HG02763 (cell line): Measurements from ENCODE around the gene LTBP2.
"Not testable (repeated sequence)": the region's sequence is repeated elsewhere in the genome, so short reads cannot be mapped to it uniquely, and the experiment has no call there.

Experiments used
- ATAC-seq: cut with Tn5 transposase; IDR thresholded peaks from one replicate; pipeline ENCODE4 v1.9.1; 2021; ENCODE audit warnings: mild to moderate bottlenecking, moderate library complexity; ENCODE audit not compliant: unreplicated experiment

LTBP2 gene

DNA sequence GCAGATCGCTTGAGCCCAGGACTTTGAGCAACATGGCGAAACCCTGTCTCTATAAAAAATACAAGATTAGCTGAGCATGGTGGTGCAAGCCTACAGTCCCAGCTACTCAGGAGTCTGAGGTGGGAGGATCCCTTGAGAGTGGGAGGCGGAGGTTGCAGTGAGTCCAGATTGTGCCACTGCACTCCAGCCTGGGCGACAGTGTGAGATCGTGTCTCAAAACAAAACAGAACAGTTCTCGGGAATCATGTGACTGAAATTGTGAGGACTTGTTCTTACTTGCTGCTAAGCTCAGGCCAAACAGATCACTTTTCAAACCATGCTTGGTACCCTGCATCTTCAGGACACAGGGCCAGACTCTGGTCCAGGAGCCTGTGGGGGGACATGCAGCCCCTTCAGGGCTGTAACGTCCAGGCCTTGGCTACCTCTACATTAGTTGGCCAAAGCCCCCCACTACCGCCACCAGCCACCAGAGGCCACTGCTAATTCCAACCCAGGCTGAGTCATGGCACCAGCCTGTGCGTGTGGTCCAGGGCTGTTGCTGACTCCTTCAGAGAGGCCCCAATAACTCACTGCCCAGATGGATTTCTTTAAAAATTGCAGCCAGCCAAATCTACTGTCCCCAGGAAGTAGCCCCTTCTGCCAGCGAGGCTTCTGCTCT is 152.6 kb downstream of the LTBP2 start:
- no peak for ATAC-seq

DNA sequence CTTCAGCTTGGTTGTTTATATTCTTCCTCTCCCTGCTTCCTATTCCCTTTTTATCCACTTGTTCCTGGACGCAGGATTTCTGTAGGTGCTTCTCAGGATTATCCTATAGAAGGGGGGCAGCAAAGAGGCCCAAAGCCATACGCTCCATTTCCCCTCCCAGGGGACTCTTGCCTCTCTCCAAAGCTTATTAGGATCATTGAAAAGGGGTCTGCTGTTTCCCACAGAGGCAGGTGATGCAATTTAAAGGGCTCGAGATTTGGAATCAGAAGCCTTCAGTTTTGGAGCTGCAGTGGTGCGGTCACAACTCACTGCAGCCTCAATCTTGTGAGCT is 154.5 kb downstream of the LTBP2 start:
- no peak for ATAC-seq

DNA sequence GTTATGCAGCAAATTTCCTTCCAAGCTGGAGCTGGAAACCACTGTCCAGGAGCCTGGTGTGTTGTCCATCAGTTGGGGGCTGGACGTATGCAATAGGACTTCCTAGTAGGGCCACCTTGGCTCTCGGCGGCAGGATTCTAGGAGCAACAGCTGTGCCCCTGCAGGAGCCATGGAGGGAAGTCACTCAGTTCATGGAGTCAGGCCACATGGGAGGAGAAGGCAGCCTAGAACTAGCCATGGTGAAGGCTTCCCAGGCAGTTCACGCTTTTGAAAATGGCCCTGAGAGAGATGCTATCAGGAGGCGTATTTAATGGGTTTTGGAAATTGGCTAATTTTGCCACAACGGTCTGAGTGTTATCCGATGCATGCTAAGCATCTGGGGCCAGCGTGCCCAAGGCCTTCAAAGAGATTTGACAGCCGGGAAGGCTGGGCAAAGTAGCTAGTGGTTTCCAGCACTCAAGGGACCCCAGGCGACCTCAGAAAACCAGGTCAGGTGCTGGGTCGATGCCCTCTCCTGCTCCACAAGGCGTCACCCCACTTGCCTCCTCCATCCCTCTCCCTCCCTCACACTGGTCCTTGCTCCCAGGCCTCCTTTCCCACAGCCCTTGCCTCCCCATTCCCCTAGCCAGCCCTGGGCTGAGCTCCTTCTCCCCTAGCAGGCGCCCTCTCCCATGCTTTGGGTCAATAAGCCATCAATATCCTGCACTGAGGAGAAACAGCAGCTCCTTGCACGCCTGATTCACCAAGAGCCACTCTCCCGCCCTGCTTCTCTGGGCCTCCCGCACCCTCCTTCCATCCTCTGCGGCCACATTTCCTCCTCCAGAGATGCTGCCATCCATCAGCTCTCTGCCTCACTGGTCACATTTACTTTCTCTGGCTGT is 155.1 kb downstream of the LTBP2 start:
- no peak for ATAC-seq

DNA sequence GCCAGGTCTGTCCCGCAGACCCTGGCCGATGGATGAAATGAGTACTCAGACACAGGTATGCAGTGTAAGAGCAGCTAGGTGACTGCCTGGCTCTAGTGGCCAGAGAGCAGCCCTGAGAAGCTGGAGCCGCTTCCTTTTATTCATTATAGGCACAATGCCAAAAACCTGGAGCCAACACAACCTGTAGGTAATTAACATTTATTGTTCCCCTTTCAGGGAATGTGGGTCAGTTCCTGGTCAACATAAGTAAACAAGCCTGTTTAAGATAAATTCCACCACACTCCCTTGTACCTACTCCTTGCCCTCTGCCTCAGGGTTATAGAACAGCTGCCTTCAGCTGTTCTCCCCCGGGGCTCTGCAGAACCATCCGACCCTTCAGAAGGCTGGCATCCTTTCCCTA is 157.6 kb downstream of the LTBP2 start:
- not testable (repeated sequence) for ATAC-seq
